ENCODE results near the gene MCC. TPM values are rescaled to one million over a fixed set of nuclear protein-coding genes. Genes with fewer than 3 reads are reported as not detected.

The MCC gene
- total and polyA plus RNA-seq, 12 donors = 4.2 to 34.1 (median 25.2) TPM

GRCh38 chr5:113071401-113071800 lies 416.9 kb downstream of the MCC start:
- Histone ChIP-seq H3K27ac (no peak overlapping the region), H3K4me1 (peaks cover 0 to 10% (median 0%) of the 10 kb centered on the region in 9 donors), H3K27me3 (no peaks in the 10 kb centered on the region), H3K4me3 (no peak overlapping the region), H3K36me3 (peaks cover 0 to 92% (median 18%) of the 10 kb centered on the region in 9 donors), H3K9me3 (peaks cover 0 to 4% (median 0%) of the 10 kb centered on the region in 11 donors)
- intact Hi-C loops (cut with DNase I) = no loop called here
- ATAC-seq = no peak
- 70 to 94% methylated on average over 3 of the region's 3 CpGs for WGBS, 2 donors
- DNase-seq = no peak
- TF ChIP-seq, protein P1, sequence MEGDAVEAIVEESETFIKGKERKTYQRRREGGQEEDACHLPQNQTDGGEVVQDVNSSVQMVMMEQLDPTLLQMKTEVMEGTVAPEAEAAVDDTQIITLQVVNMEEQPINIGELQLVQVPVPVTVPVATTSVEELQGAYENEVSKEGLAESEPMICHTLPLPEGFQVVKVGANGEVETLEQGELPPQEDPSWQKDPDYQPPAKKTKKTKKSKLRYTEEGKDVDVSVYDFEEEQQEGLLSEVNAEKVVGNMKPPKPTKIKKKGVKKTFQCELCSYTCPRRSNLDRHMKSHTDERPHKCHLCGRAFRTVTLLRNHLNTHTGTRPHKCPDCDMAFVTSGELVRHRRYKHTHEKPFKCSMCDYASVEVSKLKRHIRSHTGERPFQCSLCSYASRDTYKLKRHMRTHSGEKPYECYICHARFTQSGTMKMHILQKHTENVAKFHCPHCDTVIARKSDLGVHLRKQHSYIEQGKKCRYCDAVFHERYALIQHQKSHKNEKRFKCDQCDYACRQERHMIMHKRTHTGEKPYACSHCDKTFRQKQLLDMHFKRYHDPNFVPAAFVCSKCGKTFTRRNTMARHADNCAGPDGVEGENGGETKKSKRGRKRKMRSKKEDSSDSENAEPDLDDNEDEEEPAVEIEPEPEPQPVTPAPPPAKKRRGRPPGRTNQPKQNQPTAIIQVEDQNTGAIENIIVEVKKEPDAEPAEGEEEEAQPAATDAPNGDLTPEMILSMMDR (IDR thresholded peaks at IDR 0.05) = no peak

GRCh38 chr5:113070901-113071300 lies 417.4 kb downstream of the MCC start:
- ATAC-seq (no peak), DNase-seq (no peak)
- H3K27ac ChIP-seq = no peak overlapping the region
- WGBS, 2 donors = 94 to 95% methylated on average over 5 of the region's 5 CpGs
- H3K4me1 ChIP-seq = peaks cover 0 to 10% (median 0%) of the 10 kb centered on the region in 9 donors
- H3K36me3 ChIP-seq = peaks cover 0 to 92% (median 18%) of the 10 kb centered on the region in 9 donors
- no peak overlapping the region for H3K4me3 ChIP-seq
- no peaks in the 10 kb centered on the region for H3K9me3 ChIP-seq
- H3K27me3 ChIP-seq = no peaks in the 10 kb centered on the region
- TF ChIP-seq, protein P1 (IDR thresholded peaks at IDR 0.05) = no peak
- intact Hi-C loops (cut with DNase I) = no loop called here

DNA sequence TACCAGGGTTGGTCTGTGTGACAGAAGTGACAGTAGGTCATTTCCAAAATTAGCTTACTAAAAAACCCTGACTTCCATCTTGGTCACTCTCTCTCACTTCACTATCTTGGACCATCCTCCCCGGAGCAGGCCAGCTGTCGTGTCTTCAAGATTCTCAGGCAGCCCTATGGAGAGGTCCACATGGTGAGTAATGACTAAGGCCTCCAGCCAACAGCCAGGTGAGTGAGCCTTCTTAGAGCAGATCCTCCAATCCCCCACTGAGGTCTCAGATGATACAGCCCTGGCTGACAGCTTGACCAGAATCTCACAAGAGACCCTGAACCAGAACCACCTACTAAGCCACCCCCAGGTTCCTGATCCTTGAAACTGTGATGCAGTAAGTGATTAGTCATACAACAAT lies 419.7 kb downstream of the MCC start:
- intact Hi-C loops (cut with DNase I) = no loop called here
- peaks cover 0 to 96% (median 24%) of the 10 kb centered on the region in 9 donors for H3K36me3 ChIP-seq
- ATAC-seq = peak in 2 of 8 donors; percentile 29 to 70

GRCh38 chr5:113067635-113068344 lies 420.5 kb downstream of the MCC start:
- 89 to 92% methylated on average over 19 of the region's 19 CpGs for WGBS, 2 donors
- Histone ChIP-seq H3K27me3 (no peaks in the 10 kb centered on the region), H3K4me3 (no peak overlapping the region), H3K27ac (no peak overlapping the region), H3K4me1 (peaks cover 0 to 21% (median 5%) of the 10 kb centered on the region in 9 donors), H3K9me3 (no peaks in the 10 kb centered on the region), H3K36me3 (peaks cover 0 to 96% (median 29%) of the 10 kb centered on the region in 9 donors)
- ATAC-seq (no peak), DNase-seq (no peak)
- intact Hi-C loops (cut with DNase I) = no loop called here
- TF ChIP-seq, protein P1 (IDR thresholded peaks at IDR 0.05) = no peak

More for the DNA sequence above, 419.7 kb downstream of the MCC start:
- DNase-seq = no peak
- Histone ChIP-seq H3K4me3 (no peak overlapping the region), H3K9me3 (no peaks in the 10 kb centered on the region), H3K4me1 (peaks cover 0 to 15% (median 0%) of the 10 kb centered on the region in 9 donors), H3K27me3 (no peaks in the 10 kb centered on the region), H3K27ac (no peak overlapping the region)
- TF ChIP-seq, protein P1 (IDR thresholded peaks at IDR 0.05) = no peak
- WGBS, 2 donors = 75% methylated on average over 2 of the region's 2 CpGs

Data from heart right ventricle (tissue), 16 donors.